GM12891 (cell line): ENCODE measurements around the gene SCART1.

ENCODE experiments used
- PAX5 ChIP-seq: IDR thresholded peaks from 2 replicates; pipeline ENCODE4 v1.6.1; 2011; ENCODE audit warnings: low read length, moderate library complexity, mild to moderate bottlenecking; ENCODE audit not compliant: insufficient read depth, severe bottlenecking
- POLR2A ChIP-seq: IDR thresholded peaks from 2 replicates; pipeline ENCODE4 v1.6.1; 2011; ENCODE audit warnings: low read depth, low read length, control low read depth
- POLR2AphosphoS5 ChIP-seq: IDR thresholded peaks from 2 replicates; pipeline ENCODE4 v1.6.1; 2011; ENCODE audit warnings: low read depth, low read length, control low read depth
- POU2F2 ChIP-seq: IDR thresholded peaks from 2 replicates; pipeline ENCODE4 v1.6.1; 2011; ENCODE audit warnings: low read depth, mild to moderate bottlenecking, control low read depth, low read length, moderate library complexity
- SPI1 ChIP-seq: IDR thresholded peaks from 2 replicates; pipeline ENCODE4 v1.6.1; 2011; ENCODE audit warnings: low read depth, low read length, control low read depth
- TAF1 ChIP-seq: IDR thresholded peaks from 2 replicates; pipeline ENCODE4 v1.6.1; 2011; ENCODE audit warnings: low read depth, low read length, control low read depth

GRCh38 chr10:133442967-133443924 lies 10.5 kb upstream of the SCART1 start:
- TF ChIP-seq TAF1 (no peak), POLR2A (no peak), POLR2AphosphoS5 (no peak), PAX5 (no peak), SPI1 (no peak), POU2F2 (no peak)
